ENCODE results near the gene MYO9A. TPM values are rescaled to one million over a fixed set of nuclear protein-coding genes. Genes with fewer than 3 reads are reported as not detected.

Gene MYO9A
- total RNA-seq, 1 donor, result 59.0 TPM

DNA sequence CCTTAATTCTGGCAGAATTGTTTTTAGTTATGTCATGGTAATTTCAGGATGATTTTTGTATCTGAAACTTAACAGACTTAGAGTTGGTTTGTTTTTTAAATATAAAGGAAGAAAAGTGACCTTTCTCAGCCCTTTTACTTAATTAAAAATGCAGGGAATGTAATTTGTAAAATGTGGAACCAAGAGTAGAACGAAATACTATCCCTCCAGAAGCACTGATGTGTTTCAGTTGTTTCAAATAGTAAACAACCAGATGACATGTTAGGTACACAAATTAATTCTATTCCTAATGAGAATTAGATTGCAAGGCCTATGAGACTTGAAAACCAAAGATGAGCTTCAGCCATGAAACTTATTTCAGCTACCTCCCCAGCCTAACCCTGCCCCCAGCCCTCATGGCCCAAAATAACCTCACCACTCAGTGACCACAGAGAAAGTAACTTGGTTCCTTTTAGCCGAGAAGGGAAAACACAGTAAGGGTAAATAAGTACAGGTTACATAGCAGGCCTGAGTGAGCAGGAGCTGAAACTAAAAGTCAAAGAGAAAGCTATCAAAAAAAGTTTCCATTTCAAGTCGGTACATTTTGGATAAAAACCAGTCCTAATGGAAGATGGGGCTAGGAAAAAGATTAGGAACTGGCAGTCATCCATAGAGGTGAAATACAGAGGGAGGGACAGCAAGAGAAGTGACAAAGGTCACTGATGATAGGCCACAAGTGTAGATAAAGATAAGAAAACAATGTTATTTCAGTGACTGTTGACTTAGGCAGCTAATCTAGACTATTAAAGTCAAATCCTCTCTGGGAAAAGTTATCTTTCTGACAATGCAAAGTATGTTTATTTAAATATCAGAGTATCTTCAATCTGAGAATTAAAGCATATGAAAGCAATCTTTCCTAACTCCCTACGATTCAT is 23.5 kb upstream of the MYO9A start:
- no peaks in the 10 kb centered on the region for H3K36me3 ChIP-seq (ENCODE audit: insufficient read depth, low read length)
- H3K27ac ChIP-seq (ENCODE audit: low read depth, low read length), result no peak overlapping the region
- no peaks in the 10 kb centered on the region for H3K79me2 ChIP-seq (ENCODE audit: insufficient read depth, low read length)
- TF ChIP-seq, protein P1, sequence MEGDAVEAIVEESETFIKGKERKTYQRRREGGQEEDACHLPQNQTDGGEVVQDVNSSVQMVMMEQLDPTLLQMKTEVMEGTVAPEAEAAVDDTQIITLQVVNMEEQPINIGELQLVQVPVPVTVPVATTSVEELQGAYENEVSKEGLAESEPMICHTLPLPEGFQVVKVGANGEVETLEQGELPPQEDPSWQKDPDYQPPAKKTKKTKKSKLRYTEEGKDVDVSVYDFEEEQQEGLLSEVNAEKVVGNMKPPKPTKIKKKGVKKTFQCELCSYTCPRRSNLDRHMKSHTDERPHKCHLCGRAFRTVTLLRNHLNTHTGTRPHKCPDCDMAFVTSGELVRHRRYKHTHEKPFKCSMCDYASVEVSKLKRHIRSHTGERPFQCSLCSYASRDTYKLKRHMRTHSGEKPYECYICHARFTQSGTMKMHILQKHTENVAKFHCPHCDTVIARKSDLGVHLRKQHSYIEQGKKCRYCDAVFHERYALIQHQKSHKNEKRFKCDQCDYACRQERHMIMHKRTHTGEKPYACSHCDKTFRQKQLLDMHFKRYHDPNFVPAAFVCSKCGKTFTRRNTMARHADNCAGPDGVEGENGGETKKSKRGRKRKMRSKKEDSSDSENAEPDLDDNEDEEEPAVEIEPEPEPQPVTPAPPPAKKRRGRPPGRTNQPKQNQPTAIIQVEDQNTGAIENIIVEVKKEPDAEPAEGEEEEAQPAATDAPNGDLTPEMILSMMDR (IDR thresholded peaks at IDR 0.05; ENCODE audit: extremely low read depth, low read depth, low read length), result no peak
- peak; percentile 29 for DNase-seq (ENCODE audit: insufficient read length, low spot score, missing footprints)
- H2AFZ ChIP-seq (ENCODE audit: low read length), result no peak overlapping the region
- no peaks in the 10 kb centered on the region for H4K20me1 ChIP-seq (ENCODE audit: insufficient read depth, low read length)
- no peak overlapping the region for H3K4me3 ChIP-seq (ENCODE audit: insufficient read depth, low read length)
- no peaks in the 10 kb centered on the region for H3K27me3 ChIP-seq (ENCODE audit: insufficient read depth, low read length)
- H3K4me2 ChIP-seq (ENCODE audit: insufficient read depth, low read length), result peak overlapping the region; percentile 25
- no peaks in the 10 kb centered on the region for H3K9me3 ChIP-seq (ENCODE audit: low read depth, low read length)
- H3K4me1 ChIP-seq (ENCODE audit: insufficient read depth, low read length), result peaks cover 5% of the 10 kb centered on the region

DNA sequence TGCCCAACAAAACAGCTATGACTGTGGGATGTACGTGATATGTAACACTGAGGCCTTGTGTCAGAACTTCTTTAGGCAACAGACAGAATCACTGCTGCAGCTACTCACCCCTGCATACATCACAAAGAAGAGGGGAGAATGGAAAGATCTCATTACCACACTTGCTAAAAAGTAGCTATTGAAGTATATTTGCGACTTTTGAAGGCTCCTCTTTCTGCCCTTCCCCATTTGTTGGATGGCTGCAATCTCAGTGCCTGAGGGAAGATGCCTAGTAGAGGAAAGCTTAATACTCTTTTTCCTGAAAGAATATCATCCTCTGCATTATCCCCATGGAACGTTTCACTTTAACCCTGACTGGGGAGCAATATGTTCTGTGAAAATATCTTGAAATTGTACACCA is 22.1 kb upstream of the MYO9A start:
- Histone ChIP-seq H3K36me3 (ENCODE audit: insufficient read depth, low read length) (no peaks in the 10 kb centered on the region), H3K4me3 (ENCODE audit: insufficient read depth, low read length) (no peak overlapping the region), H3K9me3 (ENCODE audit: low read depth, low read length) (no peaks in the 10 kb centered on the region), H3K27ac (ENCODE audit: low read depth, low read length) (no peak overlapping the region), H3K4me1 (ENCODE audit: insufficient read depth, low read length) (peaks cover 5% of the 10 kb centered on the region), H2AFZ (ENCODE audit: low read length) (no peak overlapping the region), H4K20me1 (ENCODE audit: insufficient read depth, low read length) (no peaks in the 10 kb centered on the region), H3K4me2 (ENCODE audit: insufficient read depth, low read length) (no peak overlapping the region), H3K27me3 (ENCODE audit: insufficient read depth, low read length) (no peaks in the 10 kb centered on the region), H3K79me2 (ENCODE audit: insufficient read depth, low read length) (no peaks in the 10 kb centered on the region)
- TF ChIP-seq, protein P1 (IDR thresholded peaks at IDR 0.05; ENCODE audit: extremely low read depth, low read depth, low read length), result no peak
- no peak for DNase-seq (ENCODE audit: insufficient read length, low spot score, missing footprints)

DNA sequence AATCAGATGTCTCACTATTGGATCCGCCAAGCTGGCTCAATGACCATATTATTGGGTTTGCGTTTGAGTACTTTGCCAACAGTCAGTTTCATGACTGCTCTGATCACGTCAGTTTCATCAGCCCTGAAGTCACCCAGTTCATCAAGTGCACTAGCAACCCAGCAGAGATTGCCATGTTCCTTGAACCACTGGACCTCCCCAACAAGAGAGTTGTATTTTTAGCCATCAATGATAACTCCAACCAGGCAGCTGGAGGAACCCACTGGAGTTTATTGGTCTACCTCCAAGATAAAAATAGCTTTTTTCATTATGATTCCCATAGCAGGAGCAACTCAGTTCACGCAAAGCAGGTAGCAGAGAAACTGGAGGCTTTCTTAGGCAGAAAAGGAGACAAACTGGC is 21.7 kb upstream of the MYO9A start:
- Histone ChIP-seq H3K4me3 (ENCODE audit: insufficient read depth, low read length) (no peak overlapping the region), H3K36me3 (ENCODE audit: insufficient read depth, low read length) (no peaks in the 10 kb centered on the region), H3K4me1 (ENCODE audit: insufficient read depth, low read length) (peaks cover 5% of the 10 kb centered on the region), H4K20me1 (ENCODE audit: insufficient read depth, low read length) (no peaks in the 10 kb centered on the region), H3K27me3 (ENCODE audit: insufficient read depth, low read length) (no peaks in the 10 kb centered on the region), H3K79me2 (ENCODE audit: insufficient read depth, low read length) (no peaks in the 10 kb centered on the region), H3K4me2 (ENCODE audit: insufficient read depth, low read length) (no peak overlapping the region), H2AFZ (ENCODE audit: low read length) (no peak overlapping the region), H3K9me3 (ENCODE audit: low read depth, low read length) (no peaks in the 10 kb centered on the region), H3K27ac (ENCODE audit: low read depth, low read length) (no peak overlapping the region)
- no peak for DNase-seq (ENCODE audit: insufficient read length, low spot score, missing footprints)
- TF ChIP-seq, protein P1 (IDR thresholded peaks at IDR 0.05; ENCODE audit: extremely low read depth, low read depth, low read length), result no peak
